Peyer's patch (tissue), 4 donors: Measurements from ENCODE around the gene C10orf71.

Source experiments
- POLR2A ChIP-seq, 2 donors: fragments of 450-650 bp; IDR thresholded peaks; one replicate each; pipeline ENCODE4 v1.5.1; 2017; ENCODE audit warnings: antibody characterized with exemption in 2 of 2, mild to moderate bottlenecking in 2 of 2, moderate library complexity in 2 of 2
- TF ChIP-seq, protein P1 (sequence below), 6 experiments: fragments of 450-650 bp in 4 of 6; fragments of 200-600 bp in 2 of 6; sonication (generic) in 1 of 6; IDR thresholded peaks; one replicate each; pipeline ENCODE4 v1.5.1; 2017 to 2019; ENCODE audit warnings: antibody characterized with exemption in 6 of 6, mild to moderate bottlenecking in 3 of 6, moderate library complexity in 1 of 6

DNA sequence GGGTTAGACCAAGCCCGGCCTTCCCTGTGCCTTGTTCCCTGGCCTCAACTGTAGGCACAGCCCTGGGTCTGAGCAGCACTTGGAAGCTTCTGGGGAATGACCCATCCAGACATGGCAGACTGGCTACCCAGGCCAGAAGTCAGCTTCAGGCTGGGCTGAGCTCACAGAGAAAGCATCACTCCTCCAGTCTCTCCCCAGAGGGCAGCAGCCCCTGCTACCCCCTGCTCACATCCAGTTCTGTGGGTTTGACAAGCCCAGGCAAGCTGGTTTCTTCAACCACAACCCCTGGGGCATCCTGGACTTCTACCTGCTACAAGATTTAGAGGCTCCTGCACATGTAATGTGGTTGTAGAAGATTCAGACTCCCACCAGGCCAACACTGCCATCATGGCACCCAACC, 9.0 kb downstream of the C10orf71 start:
- TF ChIP-seq, protein P1, sequence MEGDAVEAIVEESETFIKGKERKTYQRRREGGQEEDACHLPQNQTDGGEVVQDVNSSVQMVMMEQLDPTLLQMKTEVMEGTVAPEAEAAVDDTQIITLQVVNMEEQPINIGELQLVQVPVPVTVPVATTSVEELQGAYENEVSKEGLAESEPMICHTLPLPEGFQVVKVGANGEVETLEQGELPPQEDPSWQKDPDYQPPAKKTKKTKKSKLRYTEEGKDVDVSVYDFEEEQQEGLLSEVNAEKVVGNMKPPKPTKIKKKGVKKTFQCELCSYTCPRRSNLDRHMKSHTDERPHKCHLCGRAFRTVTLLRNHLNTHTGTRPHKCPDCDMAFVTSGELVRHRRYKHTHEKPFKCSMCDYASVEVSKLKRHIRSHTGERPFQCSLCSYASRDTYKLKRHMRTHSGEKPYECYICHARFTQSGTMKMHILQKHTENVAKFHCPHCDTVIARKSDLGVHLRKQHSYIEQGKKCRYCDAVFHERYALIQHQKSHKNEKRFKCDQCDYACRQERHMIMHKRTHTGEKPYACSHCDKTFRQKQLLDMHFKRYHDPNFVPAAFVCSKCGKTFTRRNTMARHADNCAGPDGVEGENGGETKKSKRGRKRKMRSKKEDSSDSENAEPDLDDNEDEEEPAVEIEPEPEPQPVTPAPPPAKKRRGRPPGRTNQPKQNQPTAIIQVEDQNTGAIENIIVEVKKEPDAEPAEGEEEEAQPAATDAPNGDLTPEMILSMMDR (IDR thresholded peaks at IDR 0.05), result no peak
- TF ChIP-seq POLR2A (IDR thresholded peaks at IDR 0.05), result no peak
